ENCODE results near the gene RNLS.

DNA sequence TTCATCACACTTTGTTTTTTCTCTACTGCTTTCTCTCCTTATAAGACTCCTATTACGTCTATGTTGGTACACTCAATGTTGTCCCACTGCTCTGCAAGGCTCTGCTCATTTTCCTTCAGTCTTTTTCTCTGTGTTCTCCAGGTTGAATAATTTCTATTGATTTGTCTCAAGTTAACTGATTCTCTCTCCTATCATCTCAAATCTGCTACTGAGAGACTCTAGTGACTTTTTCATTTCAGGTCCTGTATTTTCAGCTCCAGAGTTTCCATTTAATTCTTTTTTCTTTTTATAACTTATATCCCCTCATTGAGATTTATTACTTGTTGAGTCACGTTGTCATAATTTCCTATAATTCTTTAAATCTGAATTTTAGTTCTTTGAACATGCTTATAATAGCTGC lies 100.9 kb downstream of the RNLS start:
- TF ChIP-seq, protein P1, sequence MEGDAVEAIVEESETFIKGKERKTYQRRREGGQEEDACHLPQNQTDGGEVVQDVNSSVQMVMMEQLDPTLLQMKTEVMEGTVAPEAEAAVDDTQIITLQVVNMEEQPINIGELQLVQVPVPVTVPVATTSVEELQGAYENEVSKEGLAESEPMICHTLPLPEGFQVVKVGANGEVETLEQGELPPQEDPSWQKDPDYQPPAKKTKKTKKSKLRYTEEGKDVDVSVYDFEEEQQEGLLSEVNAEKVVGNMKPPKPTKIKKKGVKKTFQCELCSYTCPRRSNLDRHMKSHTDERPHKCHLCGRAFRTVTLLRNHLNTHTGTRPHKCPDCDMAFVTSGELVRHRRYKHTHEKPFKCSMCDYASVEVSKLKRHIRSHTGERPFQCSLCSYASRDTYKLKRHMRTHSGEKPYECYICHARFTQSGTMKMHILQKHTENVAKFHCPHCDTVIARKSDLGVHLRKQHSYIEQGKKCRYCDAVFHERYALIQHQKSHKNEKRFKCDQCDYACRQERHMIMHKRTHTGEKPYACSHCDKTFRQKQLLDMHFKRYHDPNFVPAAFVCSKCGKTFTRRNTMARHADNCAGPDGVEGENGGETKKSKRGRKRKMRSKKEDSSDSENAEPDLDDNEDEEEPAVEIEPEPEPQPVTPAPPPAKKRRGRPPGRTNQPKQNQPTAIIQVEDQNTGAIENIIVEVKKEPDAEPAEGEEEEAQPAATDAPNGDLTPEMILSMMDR (IDR thresholded peaks at IDR 0.05), result no peak
- TF ChIP-seq POLR2A (IDR thresholded peaks at IDR 0.05), result no peak
- TF ChIP-seq POLR2AphosphoS5 (IDR thresholded peaks at IDR 0.05), result no peak

Measured in sigmoid colon (tissue), 4 donors.